ENCODE data around the gene STK32C.

STK32C gene

DNA sequence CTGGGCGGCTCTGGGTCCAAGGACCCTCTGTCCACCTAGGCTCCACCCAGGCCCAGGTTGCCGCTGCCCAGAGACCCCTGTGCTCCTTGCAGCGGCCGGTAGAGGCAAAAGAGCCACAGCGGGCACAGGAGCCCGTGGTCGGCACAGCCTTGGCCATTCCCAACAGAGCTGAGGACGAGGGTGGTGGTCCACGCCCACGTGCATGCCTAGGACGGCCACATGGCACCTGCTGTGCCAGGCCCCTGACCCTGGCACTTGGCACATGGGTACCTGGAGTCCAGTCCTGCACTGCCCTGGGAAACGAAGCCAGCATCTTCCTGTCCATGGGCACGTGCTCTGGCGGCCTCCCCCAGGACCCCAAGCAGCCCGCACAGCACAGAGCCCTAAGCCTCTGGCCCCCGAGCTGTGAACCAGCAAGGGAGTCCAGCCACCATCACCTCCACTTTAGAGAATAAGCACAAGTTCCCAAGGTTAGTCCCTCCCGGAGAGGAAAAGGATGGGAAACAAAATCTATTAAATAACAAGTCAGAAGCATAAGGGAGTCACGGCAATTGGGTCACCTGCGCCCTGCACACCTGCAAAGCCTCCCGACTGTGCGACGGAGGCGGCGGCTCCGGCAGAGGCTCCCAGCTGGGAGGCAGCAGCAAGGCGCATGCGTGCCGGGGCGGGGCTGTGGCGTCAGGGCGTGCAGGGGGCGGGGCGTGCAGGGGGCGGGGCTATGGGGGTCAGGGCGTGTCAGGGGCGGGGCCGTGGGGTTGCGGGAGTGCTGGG, 59.1 kb downstream of the STK32C start:
- no peak for DNase-seq (ENCODE audit: low read depth, low spot score)

DNA sequence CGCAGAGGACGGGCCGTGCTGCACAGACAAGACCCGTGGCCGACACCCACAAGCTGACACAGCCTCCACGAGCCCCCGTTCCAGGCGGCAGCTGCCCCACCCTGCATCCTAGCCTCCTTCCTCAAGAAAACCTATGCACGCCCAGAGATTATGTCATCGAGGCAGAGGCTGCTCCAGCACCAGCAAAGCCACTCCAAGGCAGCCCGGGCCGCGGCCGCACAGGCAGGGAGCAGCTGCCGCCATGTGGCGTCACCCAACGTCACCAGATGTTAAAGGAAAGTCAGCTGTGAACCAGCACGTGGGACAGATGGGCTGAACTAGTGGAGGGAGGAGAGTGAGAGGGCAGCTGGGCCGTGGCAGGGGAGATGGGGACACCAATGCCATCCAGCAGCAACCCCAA, 59.8 kb downstream of the STK32C start:
- no peak for DNase-seq (ENCODE audit: low read depth, low spot score)

GRCh38 chr10:132246296-132246695, 61.5 kb downstream of the STK32C start:
- DNase-seq (ENCODE audit: low read depth, low spot score), result no peak

DNA sequence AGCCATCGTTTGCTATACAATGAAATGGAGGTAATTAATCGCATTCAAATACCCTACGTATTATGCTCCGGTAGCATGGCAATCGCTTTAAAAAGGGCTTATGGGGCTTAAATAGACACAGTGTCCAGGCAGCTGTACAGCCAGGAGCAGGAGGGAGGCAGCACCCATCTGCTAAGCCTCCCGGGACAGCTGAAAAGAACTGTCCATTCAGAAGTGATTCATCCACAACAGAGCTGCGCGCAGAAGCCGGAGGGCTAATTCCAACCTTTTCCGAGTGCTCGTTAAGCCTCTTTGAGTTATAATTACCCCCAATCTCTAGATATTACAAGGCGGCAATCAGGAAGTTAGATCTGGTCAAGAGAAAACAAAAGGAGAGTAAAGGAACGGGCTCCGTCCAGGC, 62.7 kb downstream of the STK32C start:
- DNase-seq (ENCODE audit: low read depth, low spot score), result no peak

DNA sequence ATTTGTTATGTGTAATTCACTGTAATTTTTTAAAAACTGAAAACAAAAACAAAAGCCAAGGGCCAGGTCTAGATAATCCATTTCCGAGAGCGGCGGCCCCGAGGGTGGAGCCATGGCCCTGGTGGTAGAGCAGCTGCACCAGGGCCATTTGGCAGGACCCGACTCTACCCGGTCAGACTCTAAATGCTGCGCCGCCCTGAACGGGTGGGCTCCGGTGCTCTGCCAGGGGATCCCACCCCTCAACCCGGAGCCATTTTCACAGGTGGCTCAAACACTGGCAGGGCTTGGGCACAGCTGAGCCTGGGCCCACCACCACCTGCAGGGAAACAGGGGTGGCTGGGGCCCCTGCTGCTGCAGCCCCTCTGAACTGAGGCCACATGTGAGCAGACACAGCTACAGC, 64.1 kb downstream of the STK32C start:
- DNase-seq (ENCODE audit: low read depth, low spot score), result no peak

- no peak for DNase-seq (ENCODE audit: low read depth, low spot score)
Measured at GRCh38 chr10:132243141-132243540, 64.6 kb downstream of the STK32C start.

DNA sequence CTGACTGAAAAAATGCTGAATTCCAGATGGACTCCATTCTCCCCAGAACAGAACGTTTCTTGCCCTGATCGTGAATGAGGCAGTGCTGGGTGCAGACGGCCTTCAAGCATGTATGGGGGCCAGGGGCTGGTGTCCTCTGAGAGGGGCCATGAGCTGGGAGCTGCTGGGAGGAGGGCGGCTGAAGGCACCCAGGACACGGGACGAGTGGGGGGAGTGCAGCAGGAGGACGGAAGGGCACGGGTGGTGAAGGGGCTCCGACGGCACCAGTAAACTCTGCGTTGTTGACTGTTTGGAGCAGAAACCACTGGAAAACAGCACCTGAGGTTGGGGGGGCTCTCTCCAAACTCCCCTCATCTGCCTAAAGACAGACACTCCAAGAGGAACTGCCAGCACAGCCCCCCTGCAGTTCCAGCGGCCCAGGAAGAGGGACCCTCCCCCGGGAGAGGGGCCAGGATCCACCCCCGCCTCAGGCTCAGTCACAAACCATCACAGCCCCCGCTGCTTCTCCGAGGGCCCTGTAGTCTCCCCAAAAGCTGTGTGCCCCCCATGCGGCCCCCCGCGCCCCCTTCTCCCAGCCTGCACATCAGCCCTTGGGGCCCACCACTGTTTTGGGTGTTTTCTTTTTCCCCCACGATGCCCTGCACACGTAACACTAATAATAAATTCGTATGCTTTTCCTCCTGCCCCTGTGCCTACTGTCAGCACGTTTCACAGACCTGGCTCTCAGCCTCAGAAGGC, 65.5 kb downstream of the STK32C start:
- DNase-seq (ENCODE audit: low read depth, low spot score), result no peak

- no peak for DNase-seq (ENCODE audit: low read depth, low spot score)
Measured at GRCh38 chr10:132241496-132241895, 66.3 kb downstream of the STK32C start.

DNA sequence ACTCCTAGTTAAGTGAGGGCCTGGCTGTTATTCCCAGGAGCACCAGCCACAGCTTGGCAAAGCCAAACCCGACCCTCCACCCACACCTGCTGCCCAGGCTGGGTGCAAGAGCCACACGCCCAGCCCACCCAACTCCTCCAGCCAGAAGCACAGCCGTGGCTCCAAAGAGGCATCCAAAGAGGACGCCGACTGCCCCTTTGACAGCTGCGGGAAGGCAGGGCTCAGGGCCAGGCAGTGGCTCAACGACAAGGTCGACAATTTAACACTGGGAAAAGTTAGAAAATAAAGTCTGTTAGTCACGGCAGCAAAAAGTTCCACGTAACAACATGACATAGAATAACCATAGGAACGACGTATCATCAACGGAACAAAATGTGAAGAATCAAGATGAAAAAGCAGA, 66.7 kb downstream of the STK32C start:
- no peak for DNase-seq (ENCODE audit: low read depth, low spot score)

- no peak for DNase-seq (ENCODE audit: low read depth, low spot score)
Measured at GRCh38 chr10:132240581-132240980, 67.2 kb downstream of the STK32C start.

DNA sequence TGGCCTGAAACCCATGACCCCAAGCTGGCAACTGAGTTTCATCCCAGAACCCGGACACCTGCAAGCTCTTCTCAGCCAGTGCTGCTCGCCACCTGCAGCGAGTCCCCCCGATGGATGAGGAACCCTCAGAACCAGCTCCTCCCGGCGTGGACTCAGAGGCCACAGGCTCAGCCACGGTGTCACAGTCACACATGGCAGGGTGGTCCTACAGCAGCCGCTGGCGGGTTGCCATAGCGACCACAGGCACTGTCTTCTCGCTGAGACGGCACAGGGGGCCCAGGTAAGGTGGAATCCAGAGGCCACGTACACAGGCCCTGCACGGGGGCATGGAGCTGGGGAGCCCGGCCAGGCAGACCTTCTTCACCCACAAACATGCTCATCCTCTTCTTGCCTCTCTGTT, 67.6 kb downstream of the STK32C start:
- no peak for DNase-seq (ENCODE audit: low read depth, low spot score)

- DNase-seq (ENCODE audit: low read depth, low spot score), result no peak
Measured at GRCh38 chr10:132239126-132240031, 68.4 kb downstream of the STK32C start.

DNA sequence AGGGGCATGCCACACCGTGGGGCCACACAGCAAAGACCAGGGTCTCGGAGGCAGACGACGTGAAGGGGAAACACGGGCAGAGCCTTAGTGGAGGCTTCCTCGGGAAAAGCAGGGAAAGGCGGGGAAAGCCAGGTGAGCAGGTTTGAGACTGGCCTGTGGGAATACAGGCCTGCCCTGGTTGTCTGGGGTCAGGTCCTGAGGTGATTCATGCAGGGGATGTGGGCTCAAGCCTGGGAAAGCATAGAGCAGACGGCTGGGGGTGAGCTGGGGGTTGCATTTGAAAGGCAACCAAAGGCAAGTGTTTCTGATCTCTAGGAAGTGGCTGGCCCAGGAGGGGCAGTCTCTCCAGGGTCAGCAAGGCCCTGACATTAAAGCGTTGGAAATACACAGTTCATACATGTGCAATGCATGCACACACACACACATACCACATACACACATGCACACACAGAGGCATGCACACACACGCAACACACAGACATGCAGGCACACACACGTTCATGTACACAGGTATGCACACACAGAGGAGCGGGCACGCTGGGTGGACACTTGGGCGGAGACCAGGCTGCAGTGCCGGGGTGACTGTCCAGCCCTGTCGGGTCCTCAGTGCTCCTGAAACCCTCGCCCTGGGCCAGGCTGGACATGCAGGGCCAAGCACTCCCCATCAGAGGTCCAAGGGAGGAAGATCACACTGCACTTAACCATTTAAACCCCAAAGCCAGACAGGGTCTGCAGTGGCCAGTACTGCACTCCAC, 69.2 kb downstream of the STK32C start:
- no peak for DNase-seq (ENCODE audit: low read depth, low spot score)

DNA sequence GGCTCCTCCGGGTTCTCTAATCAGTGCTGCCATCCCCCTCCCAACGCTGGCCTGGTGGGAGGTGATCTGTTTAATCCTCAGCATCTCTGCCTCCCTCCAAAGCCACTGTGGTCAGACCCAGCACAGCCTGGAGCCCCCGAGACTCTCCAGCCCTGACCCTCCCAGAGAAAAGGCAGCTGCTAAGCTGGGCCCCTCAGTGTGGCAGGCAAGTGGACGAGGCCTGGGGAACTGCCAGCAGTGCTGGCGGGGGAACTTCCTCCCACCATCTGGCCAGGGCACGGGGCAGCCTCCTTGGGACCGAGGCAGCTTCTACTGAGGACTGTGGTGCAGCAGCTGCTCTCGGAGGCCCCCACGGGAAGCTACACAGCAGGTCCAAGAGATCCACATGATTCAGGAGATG, 69.9 kb downstream of the STK32C start:
- no peak for DNase-seq (ENCODE audit: low read depth, low spot score)

DNA sequence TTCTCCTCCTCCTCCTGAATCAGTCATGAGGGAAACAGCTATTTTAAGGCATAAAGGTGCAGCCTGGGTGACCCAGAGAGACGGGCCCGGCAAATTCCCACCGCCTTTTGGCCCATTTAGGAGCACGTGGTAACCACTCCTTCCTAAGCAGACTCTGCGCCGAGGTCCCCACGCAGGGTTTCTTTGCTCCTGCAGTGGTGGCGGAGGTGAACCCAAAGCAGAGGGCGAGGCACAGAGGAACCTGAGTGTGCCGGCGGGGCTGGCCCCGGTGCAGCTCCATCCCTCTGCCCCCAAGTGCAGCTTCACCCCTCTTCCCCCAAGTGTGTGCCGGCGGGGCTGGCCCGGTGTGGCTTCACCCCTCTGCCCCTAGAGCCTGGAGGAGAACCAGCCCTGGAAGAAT, 70.4 kb downstream of the STK32C start:
- no peak for DNase-seq (ENCODE audit: low read depth, low spot score)

GRCh38 chr10:132236881-132237280, 70.9 kb downstream of the STK32C start:
- DNase-seq (ENCODE audit: low read depth, low spot score), result no peak

- no peak for DNase-seq (ENCODE audit: low read depth, low spot score)
Measured at GRCh38 chr10:132236161-132236560, 71.6 kb downstream of the STK32C start.

DNA sequence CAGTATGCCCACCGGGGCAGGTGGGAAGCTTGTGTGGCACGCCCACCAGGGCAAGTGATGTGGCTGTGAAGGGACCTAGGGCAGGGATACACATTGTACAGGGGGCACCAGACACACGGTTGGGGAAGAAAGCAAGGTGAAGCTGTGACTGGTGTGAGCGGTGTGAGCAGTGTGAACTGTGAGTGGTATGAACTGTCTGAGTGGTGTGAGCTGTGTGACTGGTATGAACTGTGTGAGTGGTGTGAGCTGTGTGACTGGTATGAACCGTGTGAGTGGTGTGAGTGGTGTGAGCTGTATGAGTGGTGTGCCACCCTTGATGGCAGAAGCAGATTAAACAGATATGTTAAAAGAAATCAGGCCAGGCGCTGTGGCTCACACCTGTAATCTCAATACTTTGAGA, 72.9 kb downstream of the STK32C start:
- DNase-seq (ENCODE audit: low read depth, low spot score), result no peak

DNA sequence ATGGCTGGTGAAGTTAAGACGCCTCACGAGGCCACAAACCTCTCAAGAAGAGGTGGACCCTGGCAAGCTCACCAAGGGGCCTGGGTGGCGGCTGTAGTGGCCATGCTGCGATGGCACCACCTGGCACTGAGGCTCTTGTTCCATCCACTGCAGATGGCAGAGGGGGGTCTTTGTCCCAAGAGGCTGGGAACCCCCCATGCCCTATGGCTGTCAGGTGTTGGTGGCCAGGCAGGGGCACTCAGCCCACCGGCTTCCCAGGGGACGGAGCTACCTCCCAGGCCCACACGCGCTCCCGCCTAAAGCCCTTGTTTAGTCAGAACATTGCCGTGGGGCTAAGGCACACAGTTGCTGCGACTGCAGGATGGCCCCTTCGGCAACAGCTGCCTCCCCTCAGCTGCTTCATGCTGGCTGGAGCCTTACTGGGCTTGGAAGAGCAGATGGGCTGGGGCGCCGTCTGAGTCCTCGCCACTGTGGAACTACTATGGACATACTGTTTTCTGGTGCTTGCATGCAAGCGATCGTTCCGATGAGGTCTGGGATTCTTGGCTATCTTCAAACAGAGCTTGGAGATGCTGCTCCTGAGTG, 74.2 kb downstream of the STK32C start:
- DNase-seq (ENCODE audit: low read depth, low spot score), result no peak

GRCh38 chr10:132232981-132233380, 74.8 kb downstream of the STK32C start:
- DNase-seq (ENCODE audit: low read depth, low spot score), result no peak

Data from iPS DF 19.7 (cell line).